ENCODE results near the gene POGLUT3. TPM values are rescaled to one million over a fixed set of nuclear protein-coding genes. Genes with fewer than 3 reads are reported as not detected.
A peak's percentile ranks its signal among the peaks of the same experiment; 100 is the strongest.

POGLUT3 gene
- total RNA-seq, 1 donor from 2014 or later: 30.9 TPM

DNA sequence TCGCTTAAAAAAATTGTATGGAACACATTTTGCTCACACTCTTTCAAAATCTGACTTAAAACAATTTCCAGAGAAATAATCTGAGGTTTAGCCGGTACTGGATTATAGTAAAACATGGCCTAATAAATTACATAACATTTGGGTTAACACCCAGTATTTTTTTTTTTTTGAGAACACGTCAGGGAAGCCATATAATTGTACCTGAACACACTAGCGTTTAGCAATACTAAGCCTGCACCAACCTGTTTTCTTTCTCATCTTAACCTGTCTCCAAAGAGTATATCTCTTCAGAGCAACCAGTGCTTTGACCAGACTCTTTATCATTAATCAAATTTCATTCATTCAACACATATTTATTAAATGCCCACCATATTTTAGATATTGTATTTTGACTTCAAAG lies 2.0 kb upstream of the POGLUT3 start:
- no peak for DNase-seq (ENCODE audit: low read depth, low spot score)
- no peak overlapping the region for H3K27ac Mint-ChIP-seq (ENCODE audit: unreplicated experiment)
- H3K9me3 Mint-ChIP-seq: no peaks in the 10 kb centered on the region
- peaks cover 21% of the 10 kb centered on the region for H3K4me1 Mint-ChIP-seq
- H3K27me3 Mint-ChIP-seq (ENCODE audit: low read depth): no peaks in the 10 kb centered on the region
- H3K4me3 Mint-ChIP-seq: peak overlapping the region; percentile 77
- H3K36me3 Mint-ChIP-seq (ENCODE audit: low read depth): no peaks in the 10 kb centered on the region
- TF ChIP-seq, protein P1, sequence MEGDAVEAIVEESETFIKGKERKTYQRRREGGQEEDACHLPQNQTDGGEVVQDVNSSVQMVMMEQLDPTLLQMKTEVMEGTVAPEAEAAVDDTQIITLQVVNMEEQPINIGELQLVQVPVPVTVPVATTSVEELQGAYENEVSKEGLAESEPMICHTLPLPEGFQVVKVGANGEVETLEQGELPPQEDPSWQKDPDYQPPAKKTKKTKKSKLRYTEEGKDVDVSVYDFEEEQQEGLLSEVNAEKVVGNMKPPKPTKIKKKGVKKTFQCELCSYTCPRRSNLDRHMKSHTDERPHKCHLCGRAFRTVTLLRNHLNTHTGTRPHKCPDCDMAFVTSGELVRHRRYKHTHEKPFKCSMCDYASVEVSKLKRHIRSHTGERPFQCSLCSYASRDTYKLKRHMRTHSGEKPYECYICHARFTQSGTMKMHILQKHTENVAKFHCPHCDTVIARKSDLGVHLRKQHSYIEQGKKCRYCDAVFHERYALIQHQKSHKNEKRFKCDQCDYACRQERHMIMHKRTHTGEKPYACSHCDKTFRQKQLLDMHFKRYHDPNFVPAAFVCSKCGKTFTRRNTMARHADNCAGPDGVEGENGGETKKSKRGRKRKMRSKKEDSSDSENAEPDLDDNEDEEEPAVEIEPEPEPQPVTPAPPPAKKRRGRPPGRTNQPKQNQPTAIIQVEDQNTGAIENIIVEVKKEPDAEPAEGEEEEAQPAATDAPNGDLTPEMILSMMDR (conservative IDR thresholded peaks at IDR 0.05): no peak

DNA sequence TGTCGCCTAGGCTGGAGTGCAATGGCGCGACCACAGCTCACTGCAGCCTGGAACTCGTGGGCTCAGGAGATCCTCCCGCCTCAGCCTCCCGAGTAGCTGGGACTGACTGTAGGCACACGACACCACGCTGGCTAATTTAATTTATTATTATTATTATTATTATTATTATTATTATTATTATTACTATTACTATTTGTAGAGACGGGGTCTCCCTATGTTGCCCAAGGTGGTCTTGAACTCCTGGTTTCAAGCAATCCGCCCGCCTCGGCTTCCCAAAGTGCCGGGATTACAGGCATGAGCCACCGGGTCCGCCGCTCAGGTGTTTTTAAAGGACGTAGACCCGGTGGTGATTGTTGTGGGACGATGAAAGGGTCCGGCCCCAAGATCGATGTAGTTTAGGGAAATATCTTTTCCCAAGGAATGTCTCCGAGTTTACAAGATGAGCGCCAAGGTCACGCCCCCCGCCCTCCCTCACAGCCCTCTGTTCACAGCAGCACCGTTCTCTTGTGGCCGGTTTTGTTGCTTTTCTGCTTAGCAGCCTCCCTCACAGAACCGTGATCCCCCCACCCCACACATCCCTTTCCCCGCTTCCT lies 728 bp upstream of the POGLUT3 start:
- Mint-ChIP-seq H3K4me3 (peak overlapping the region; percentile 86), H3K9me3 (no peaks in the 10 kb centered on the region), H3K4me1 (peaks cover 34% of the 10 kb centered on the region), H3K27me3 (ENCODE audit: low read depth) (no peaks in the 10 kb centered on the region), H3K27ac (ENCODE audit: unreplicated experiment) (no peak overlapping the region), H3K36me3 (ENCODE audit: low read depth) (no peaks in the 10 kb centered on the region)
- no peak for DNase-seq (ENCODE audit: low read depth, low spot score)
- TF ChIP-seq, protein P1 (conservative IDR thresholded peaks at IDR 0.05): no peak

GRCh38 chr11:108497317-108498045 lies 703 bp downstream of the POGLUT3 start:
- peaks cover 35% of the 10 kb centered on the region for H3K4me1 Mint-ChIP-seq
- H3K4me3 Mint-ChIP-seq: peak overlapping the region; percentile 92
- TF ChIP-seq, protein P1 (conservative IDR thresholded peaks at IDR 0.05): no peak
- no peaks in the 10 kb centered on the region for H3K9me3 Mint-ChIP-seq
- DNase-seq (ENCODE audit: low read depth, low spot score): peak; percentile 54
- H3K27me3 Mint-ChIP-seq (ENCODE audit: low read depth): no peaks in the 10 kb centered on the region
- peak overlapping the region; percentile 99 for H3K27ac Mint-ChIP-seq (ENCODE audit: unreplicated experiment)
- H3K36me3 Mint-ChIP-seq (ENCODE audit: low read depth): no peaks in the 10 kb centered on the region

DNA sequence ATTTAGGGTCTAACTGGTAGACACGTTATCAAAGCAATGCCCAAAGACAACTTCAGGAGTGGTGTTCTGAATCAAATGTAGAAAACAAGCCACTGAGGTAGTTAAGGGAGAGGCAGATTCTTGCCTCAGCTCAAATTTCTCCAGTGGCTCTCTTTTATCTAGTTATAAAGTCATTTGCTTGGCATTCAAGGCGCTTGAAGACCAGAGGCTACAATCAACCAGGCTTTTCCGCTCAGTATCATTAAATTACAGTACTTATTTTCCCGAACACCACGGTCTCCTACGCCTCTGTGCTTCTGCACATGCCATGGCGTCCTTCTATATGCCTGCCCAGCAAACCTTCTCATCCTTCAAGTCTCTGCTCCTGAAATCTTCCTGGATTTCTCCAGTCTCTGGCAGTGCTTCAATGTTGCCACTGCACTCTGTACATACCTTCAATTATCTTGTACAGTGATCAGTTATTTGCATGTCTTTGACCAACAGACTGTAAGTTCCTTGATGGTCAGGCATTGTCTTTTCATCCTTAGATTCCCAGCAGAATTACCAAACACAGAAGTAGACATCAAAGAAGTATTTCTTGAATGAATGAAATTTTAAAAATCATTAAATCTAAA lies 1.4 kb downstream of the POGLUT3 start:
- H3K27ac Mint-ChIP-seq (ENCODE audit: unreplicated experiment): no peak overlapping the region
- H3K4me1 Mint-ChIP-seq: peaks cover 35% of the 10 kb centered on the region
- no peaks in the 10 kb centered on the region for H3K9me3 Mint-ChIP-seq
- H3K36me3 Mint-ChIP-seq (ENCODE audit: low read depth): no peaks in the 10 kb centered on the region
- no peaks in the 10 kb centered on the region for H3K27me3 Mint-ChIP-seq (ENCODE audit: low read depth)
- peak overlapping the region; percentile 92 for H3K4me3 Mint-ChIP-seq
- no peak for DNase-seq (ENCODE audit: low read depth, low spot score)
- TF ChIP-seq, protein P1 (conservative IDR thresholded peaks at IDR 0.05): no peak

- Mint-ChIP-seq H3K4me1 (peaks cover 35% of the 10 kb centered on the region), H3K27ac (ENCODE audit: unreplicated experiment) (no peak overlapping the region), H3K27me3 (ENCODE audit: low read depth) (no peaks in the 10 kb centered on the region), H3K9me3 (no peaks in the 10 kb centered on the region), H3K4me3 (peak overlapping the region; percentile 54), H3K36me3 (ENCODE audit: low read depth) (no peaks in the 10 kb centered on the region)
- TF ChIP-seq, protein P1 (conservative IDR thresholded peaks at IDR 0.05): no peak
- DNase-seq (ENCODE audit: low read depth, low spot score): no peak
These were observed 2.9 kb downstream of the POGLUT3 start for GRCh38 chr11:108495326-108495725.
